SK-N-MC (cell line): Measurements from ENCODE around the gene MYO7A.

Experiments used
- EZH2 ChIP-seq: fragments of 200-600 bp; sonication (generic); IDR thresholded peaks from one replicate; pipeline ENCODE4 v1.6.1; 2017; ENCODE audit warnings: antibody characterized with exemption
- POLR2AphosphoS5 ChIP-seq: IDR thresholded peaks from 2 replicates; pipeline ENCODE4 v1.6.1; 2012; ENCODE audit warnings: mild to moderate bottlenecking, low read depth, low read length, borderline replicate concordance

- TF ChIP-seq POLR2AphosphoS5 (no peak), EZH2 (no peak)
Observed at GRCh38 chr11:77115181-77115611, 12.8 kb upstream of the MYO7A start.
